Parathyroid adenoma (tissue), 2 donors: Measurements from ENCODE around the gene MAGI1.
"Not testable (repeated sequence)": the region's sequence is repeated elsewhere in the genome, so short reads cannot be mapped to it uniquely, and the experiment has no call there.

Experiments used
- H2AFZ ChIP-seq: fragments of 300-600 bp; sonication (generic); one replicate; pipeline ENCODE4 v1.7.0; 2017; ENCODE audit warnings: antibody characterized with exemption, mild to moderate bottlenecking
- H3K27ac ChIP-seq: fragments of 300-600 bp; sonication (generic); one replicate; pipeline ENCODE4 v1.7.0; 2017
- H3K27me3 ChIP-seq: fragments of 300-600 bp; sonication (generic); one replicate; pipeline ENCODE4 v1.7.0; 2017; ENCODE audit warnings: low read length; ENCODE audit not compliant: control insufficient read depth, insufficient read depth
- H3K36me3 ChIP-seq: fragments of 300-600 bp; sonication (generic); one replicate; pipeline ENCODE4 v1.7.0; 2017; ENCODE audit warnings: low read length; ENCODE audit not compliant: control insufficient read depth, insufficient read depth
- H3K4me1 ChIP-seq: fragments of 300-600 bp; sonication (generic); one replicate; pipeline ENCODE4 v1.7.0; 2017; ENCODE audit warnings: control low read depth
- H3K4me2 ChIP-seq: fragments of 300-600 bp; sonication (generic); one replicate; pipeline ENCODE4 v1.7.0; 2017; ENCODE audit warnings: low read length
- H3K4me3 ChIP-seq: fragments of 300-600 bp; sonication (generic); one replicate; pipeline ENCODE4 v1.7.0; 2017; ENCODE audit warnings: low read depth, low read length
- H3K79me2 ChIP-seq: fragments of 300-600 bp; sonication (generic); one replicate; pipeline ENCODE4 v1.7.0; 2017; ENCODE audit warnings: control low read depth
- H3K9ac ChIP-seq: fragments of 300-600 bp; sonication (generic); one replicate; pipeline ENCODE4 v1.7.0; 2017; ENCODE audit warnings: mild to moderate bottlenecking
- H3K9me3 ChIP-seq: fragments of 300-600 bp; sonication (generic); one replicate; pipeline ENCODE4 v1.7.0; 2017; ENCODE audit warnings: low read length; ENCODE audit not compliant: control insufficient read depth
- TF ChIP-seq, protein P1 (sequence below): fragments of 300-600 bp; sonication (generic); IDR thresholded peaks from one replicate; pipeline ENCODE4 v1.7.0; 2017; ENCODE audit warnings: antibody characterized with exemption, mild to moderate bottlenecking
- donor health status: primary hyperparathyroidism.

Gene MAGI1

DNA sequence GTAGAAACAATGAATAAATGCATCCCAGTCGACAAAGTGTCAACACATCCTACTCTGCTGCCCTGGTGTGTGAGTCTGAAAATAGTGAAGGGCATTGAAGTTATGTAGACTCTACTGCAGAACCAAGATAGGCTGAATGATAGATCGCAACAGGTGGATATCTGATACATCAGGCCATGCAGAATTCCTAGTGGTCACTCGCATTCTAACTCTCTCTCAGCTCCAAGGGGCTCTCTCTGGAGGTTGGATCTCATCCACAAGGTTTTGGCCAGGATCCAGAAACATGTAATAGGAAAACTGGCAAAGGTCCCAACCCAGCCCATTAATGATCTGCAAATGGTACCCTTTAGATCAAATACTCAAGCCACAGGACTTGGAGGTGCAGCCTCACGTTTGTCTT is 514.1 kb downstream of the MAGI1 start:
- no peak overlapping the region for H2AFZ ChIP-seq
- no peak overlapping the region for H3K9ac ChIP-seq
- H3K27me3 ChIP-seq, result no peaks in the 10 kb centered on the region
- H3K4me1 ChIP-seq, result no peaks in the 10 kb centered on the region
- TF ChIP-seq, protein P1, sequence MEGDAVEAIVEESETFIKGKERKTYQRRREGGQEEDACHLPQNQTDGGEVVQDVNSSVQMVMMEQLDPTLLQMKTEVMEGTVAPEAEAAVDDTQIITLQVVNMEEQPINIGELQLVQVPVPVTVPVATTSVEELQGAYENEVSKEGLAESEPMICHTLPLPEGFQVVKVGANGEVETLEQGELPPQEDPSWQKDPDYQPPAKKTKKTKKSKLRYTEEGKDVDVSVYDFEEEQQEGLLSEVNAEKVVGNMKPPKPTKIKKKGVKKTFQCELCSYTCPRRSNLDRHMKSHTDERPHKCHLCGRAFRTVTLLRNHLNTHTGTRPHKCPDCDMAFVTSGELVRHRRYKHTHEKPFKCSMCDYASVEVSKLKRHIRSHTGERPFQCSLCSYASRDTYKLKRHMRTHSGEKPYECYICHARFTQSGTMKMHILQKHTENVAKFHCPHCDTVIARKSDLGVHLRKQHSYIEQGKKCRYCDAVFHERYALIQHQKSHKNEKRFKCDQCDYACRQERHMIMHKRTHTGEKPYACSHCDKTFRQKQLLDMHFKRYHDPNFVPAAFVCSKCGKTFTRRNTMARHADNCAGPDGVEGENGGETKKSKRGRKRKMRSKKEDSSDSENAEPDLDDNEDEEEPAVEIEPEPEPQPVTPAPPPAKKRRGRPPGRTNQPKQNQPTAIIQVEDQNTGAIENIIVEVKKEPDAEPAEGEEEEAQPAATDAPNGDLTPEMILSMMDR, result no peak
- no peak overlapping the region for H3K4me2 ChIP-seq
- H3K36me3 ChIP-seq, result no peaks in the 10 kb centered on the region
- H3K4me3 ChIP-seq, result no peak overlapping the region
- H3K79me2 ChIP-seq, result no peaks in the 10 kb centered on the region
- no peaks in the 10 kb centered on the region for H3K9me3 ChIP-seq
- no peak overlapping the region for H3K27ac ChIP-seq

GRCh38 chr3:65523878-65524277 is 514.8 kb downstream of the MAGI1 start:
- TF ChIP-seq, protein P1, result no peak
- no peaks in the 10 kb centered on the region for H3K79me2 ChIP-seq
- H3K27ac ChIP-seq, result no peak overlapping the region
- H3K4me2 ChIP-seq, result no peak overlapping the region
- no peaks in the 10 kb centered on the region for H3K4me1 ChIP-seq
- H3K27me3 ChIP-seq, result no peaks in the 10 kb centered on the region
- no peak overlapping the region for H2AFZ ChIP-seq
- no peak overlapping the region for H3K4me3 ChIP-seq
- no peak overlapping the region for H3K9ac ChIP-seq
- no peaks in the 10 kb centered on the region for H3K36me3 ChIP-seq
- H3K9me3 ChIP-seq, result no peaks in the 10 kb centered on the region

GRCh38 chr3:65521032-65521431 is 517.7 kb downstream of the MAGI1 start:
- Histone ChIP-seq H3K79me2 (no peaks in the 10 kb centered on the region), H3K4me3 (no peak overlapping the region), H3K36me3 (no peaks in the 10 kb centered on the region), H2AFZ (no peak overlapping the region), H3K27me3 (no peaks in the 10 kb centered on the region), H3K4me2 (no peak overlapping the region), H3K4me1 (no peaks in the 10 kb centered on the region), H3K9me3 (no peaks in the 10 kb centered on the region), H3K9ac (no peak overlapping the region), H3K27ac (no peak overlapping the region)
- TF ChIP-seq, protein P1, result no peak

DNA sequence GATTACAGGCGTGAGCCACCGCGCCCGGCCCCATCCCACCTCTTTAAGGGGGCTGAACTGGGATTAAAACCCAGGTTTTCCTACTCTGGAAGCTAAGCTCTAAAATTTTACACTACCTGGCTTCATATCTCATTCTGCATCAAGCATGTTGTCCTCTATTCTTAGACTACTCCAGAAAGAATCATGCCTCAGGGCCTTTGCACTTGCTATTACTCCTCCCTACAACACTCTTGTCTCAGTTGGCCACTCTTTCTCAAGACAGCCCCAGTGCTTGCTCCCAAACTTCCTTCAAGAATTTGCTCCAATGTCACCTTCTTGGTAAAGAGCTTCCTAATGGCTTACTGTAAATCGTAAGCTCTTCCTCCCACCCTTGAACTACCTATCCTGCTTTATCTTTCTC is 521.7 kb downstream of the MAGI1 start:
- TF ChIP-seq, protein P1, result no peak

DNA sequence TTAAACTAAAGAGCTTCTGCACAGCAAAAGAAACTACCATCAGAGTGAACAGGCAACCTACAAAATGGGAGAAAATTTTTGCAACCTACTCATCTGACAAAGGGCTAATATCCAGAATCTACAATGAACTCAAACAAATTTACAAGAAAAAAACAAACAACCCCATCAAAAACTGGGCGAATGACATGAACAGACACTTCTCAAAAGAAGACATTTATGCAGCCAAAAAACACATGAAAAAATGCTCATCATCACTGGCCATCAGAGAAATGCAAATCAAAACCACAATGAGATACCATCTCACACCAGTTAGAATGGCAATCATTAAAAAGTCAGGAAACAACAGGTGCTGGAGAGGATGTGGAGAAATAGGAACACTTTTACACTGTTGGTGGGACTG is 524.4 kb downstream of the MAGI1 start:
- not testable (repeated sequence) for H3K9ac ChIP-seq, H3K4me3 ChIP-seq, H2AFZ ChIP-seq, H3K9me3 ChIP-seq, H3K4me1 ChIP-seq, H3K79me2 ChIP-seq, H3K27ac ChIP-seq, H3K36me3 ChIP-seq, H3K27me3 ChIP-seq, H3K4me2 ChIP-seq

More for the DNA sequence above, 521.7 kb downstream of the MAGI1 start:
- no peaks in the 10 kb centered on the region for H3K36me3 ChIP-seq
- no peak overlapping the region for H3K27ac ChIP-seq
- H3K4me3 ChIP-seq, result no peak overlapping the region
- no peaks in the 10 kb centered on the region for H3K79me2 ChIP-seq
- no peaks in the 10 kb centered on the region for H3K9me3 ChIP-seq
- no peak overlapping the region for H3K9ac ChIP-seq
- H3K4me1 ChIP-seq, result no peaks in the 10 kb centered on the region
- no peaks in the 10 kb centered on the region for H3K27me3 ChIP-seq
- no peak overlapping the region for H3K4me2 ChIP-seq
- no peak overlapping the region for H2AFZ ChIP-seq

GRCh38 chr3:65509423-65509794 is 529.3 kb downstream of the MAGI1 start:
- not testable (repeated sequence) for H3K9me3 ChIP-seq, H3K27ac ChIP-seq, H3K27me3 ChIP-seq, H3K4me2 ChIP-seq, H3K9ac ChIP-seq, H2AFZ ChIP-seq, H3K36me3 ChIP-seq, H3K4me1 ChIP-seq, H3K4me3 ChIP-seq, H3K79me2 ChIP-seq
